Colonic mucosa (tissue), 4 donors: ENCODE measurements around the gene ZBTB17. TPM values are rescaled to one million over a fixed set of nuclear protein-coding genes. Genes with fewer than 3 reads are reported as not detected.
A peak's percentile ranks its signal among the peaks of the same experiment; 100 is the strongest.

Experiments
- DNase-seq: peaks from one replicate; pipeline ENCODE4 v3.0.0-alpha.2; 2020
- H3K27ac ChIP-seq: fragments of 200-600 bp; one replicate; pipeline ENCODE4 v1.8.0; 2021
- H3K27me3 ChIP-seq: fragments of 200-600 bp; one replicate; pipeline ENCODE4 v1.8.0; 2021
- H3K36me3 ChIP-seq: fragments of 200-600 bp; one replicate; pipeline ENCODE4 v1.8.0; 2021
- H3K4me1 ChIP-seq: fragments of 200-600 bp; one replicate; pipeline ENCODE4 v1.8.0; 2021; ENCODE audit warnings: mild to moderate bottlenecking
- H3K4me3 ChIP-seq: fragments of 200-600 bp; one replicate; pipeline ENCODE4 v1.8.0; 2021
- H3K9ac ChIP-seq, 2 donors: one replicate each; pipeline ENCODE4 v1.7.0; 2013; ENCODE audit warnings: control low read depth in 2 of 2, low read depth in 2 of 2, low read length in 2 of 2
- H3K9me3 ChIP-seq: fragments of 200-600 bp; one replicate; pipeline ENCODE4 v1.8.0; 2021
- intact Hi-C: fragments of 100-400 bp; cut with DNase I; formaldehyde crosslinking; loops from one replicate; pipeline ENCODE4 v1.14.1; 2022
- total RNA-seq, 2 donors: library from RNA; stranded (reverse); fragmentation: NEBNext Ultra II Directional in 1 of 2; extraction: Animal tissue kit (Norgen Biotek cat#: 25700) in 1 of 2; gene quantifications; one replicate each; pipeline ENCODE4 v1.2.1, GENCODE V29; 2021
- TF ChIP-seq, protein P1 (sequence below): fragments of 200-600 bp; IDR thresholded peaks from one replicate; pipeline ENCODE4 v1.8.0; 2022; ENCODE audit warnings: antibody characterized with exemption, mild to moderate bottlenecking
- donor health status: healthy.
- donor health status: DM: no; HTN: no; CAD: no.
- donor health status: DM: no; HTN: no; CAD: no.

ZBTB17 gene
- total RNA-seq, 2 donors from 2014 or later: 24.9 to 36.3 TPM

DNA sequence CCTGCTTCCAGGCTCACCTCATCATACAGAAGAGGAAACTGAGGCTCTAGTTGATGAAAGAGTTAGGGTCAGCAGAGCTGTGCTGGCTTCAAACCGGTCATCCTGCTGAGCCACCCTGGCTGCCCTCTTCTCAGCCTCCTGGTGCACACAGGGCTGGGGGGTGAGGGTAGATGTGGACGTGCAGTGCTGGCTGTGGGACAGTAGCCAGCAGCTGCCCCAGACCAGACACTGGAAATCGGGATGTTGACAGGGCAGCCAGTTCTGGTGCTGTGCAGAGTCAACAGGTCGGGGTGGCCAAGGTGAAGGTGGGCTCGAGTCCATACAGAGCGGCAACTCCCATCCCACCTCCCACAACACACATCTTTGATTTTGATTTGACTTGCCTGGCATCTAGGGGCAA, 44.4 kb upstream of the ZBTB17 start:
- H3K4me3 ChIP-seq: no peak overlapping the region
- H3K27ac ChIP-seq: no peak overlapping the region
- H3K9me3 ChIP-seq: no peaks in the 10 kb centered on the region
- DNase-seq: no peak
- H3K36me3 ChIP-seq: no peaks in the 10 kb centered on the region
- H3K27me3 ChIP-seq: no peaks in the 10 kb centered on the region
- intact Hi-C loops: no loop called here
- no peaks in the 10 kb centered on the region for H3K4me1 ChIP-seq
- no peak overlapping the region for H3K9ac ChIP-seq
- TF ChIP-seq, protein P1, sequence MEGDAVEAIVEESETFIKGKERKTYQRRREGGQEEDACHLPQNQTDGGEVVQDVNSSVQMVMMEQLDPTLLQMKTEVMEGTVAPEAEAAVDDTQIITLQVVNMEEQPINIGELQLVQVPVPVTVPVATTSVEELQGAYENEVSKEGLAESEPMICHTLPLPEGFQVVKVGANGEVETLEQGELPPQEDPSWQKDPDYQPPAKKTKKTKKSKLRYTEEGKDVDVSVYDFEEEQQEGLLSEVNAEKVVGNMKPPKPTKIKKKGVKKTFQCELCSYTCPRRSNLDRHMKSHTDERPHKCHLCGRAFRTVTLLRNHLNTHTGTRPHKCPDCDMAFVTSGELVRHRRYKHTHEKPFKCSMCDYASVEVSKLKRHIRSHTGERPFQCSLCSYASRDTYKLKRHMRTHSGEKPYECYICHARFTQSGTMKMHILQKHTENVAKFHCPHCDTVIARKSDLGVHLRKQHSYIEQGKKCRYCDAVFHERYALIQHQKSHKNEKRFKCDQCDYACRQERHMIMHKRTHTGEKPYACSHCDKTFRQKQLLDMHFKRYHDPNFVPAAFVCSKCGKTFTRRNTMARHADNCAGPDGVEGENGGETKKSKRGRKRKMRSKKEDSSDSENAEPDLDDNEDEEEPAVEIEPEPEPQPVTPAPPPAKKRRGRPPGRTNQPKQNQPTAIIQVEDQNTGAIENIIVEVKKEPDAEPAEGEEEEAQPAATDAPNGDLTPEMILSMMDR: no peak

DNA sequence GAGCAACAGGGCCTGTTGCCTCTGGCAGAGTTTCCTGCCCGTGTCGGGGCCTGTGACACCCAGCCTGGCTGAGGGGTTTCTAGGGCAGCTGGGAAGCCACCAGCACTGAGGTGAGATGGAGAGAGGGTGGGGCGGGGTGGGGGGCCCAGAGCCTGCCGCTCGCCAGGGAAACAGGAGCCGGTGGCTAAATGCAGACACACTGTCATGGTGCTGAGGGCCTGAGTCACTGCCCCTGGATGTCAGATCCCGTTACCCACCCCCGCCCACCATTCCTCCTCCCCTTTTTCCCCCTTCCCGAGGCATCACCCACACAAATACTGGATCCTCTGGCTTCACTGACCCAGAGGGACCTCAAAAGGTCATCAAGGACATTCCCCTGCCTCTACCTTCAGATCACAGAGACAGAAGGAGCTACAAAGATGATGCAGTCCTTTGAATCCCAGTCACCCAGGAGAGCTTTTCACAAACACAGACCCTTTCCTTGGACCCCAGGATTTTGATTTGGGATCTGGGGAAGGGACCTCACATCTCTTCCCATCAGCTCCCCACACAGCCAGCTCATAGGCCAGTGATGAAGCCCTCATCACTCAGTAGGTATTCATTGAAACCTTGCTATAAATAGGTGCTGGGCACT, 43.9 kb upstream of the ZBTB17 start:
- intact Hi-C loops: no loop called here
- Histone ChIP-seq H3K36me3 (no peaks in the 10 kb centered on the region), H3K9ac (no peak overlapping the region), H3K4me1 (no peaks in the 10 kb centered on the region), H3K4me3 (no peak overlapping the region), H3K9me3 (no peaks in the 10 kb centered on the region), H3K27ac (peak overlapping the region; percentile 12), H3K27me3 (no peaks in the 10 kb centered on the region)
- TF ChIP-seq, protein P1: no peak
- no peak for DNase-seq

DNA sequence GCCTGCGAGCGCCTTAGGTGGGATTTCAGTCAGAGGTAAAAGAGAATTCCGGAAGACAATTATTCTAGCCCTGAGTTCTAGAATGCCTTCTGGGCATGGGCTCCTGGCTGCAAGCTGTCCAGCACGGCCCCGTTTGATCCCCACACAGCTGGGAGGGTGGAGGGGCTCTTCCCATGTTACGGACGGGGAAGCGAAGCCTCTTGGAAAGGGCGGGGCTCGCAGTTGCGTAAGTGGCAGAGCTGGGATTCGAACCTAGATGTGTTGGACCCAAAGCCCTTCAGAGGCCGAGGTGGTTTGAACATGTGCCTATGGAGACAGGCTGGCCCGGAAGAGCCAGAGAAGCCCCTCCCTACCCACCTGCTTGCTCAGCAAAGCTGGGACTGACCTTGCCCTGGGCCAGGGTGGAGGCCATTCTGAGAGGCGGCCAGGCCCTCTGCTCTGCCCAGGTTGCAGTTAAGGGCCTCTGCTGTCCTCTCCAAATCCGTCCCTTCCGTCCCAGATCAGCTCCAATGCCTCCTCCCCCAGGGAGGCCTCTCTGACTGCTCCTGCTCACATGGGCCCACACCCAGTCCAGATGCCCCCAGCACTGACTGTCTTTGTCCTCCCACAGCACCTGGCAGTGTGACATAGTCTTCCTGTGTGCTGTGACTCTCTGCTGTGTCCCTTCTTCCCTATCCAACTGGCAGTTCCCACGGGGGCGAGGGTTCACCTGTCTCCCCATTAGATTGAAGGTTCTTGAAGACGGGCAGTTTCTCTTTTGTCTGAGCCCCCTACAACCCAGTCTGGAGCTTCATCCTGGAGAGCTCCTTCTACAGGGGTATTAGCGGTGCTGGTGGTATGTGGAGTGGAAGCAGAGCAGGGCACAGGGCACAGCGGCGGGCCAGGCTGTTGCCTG, 43.1 kb upstream of the ZBTB17 start:
- H3K36me3 ChIP-seq: no peaks in the 10 kb centered on the region
- H3K9me3 ChIP-seq: no peaks in the 10 kb centered on the region
- TF ChIP-seq, protein P1: no peak
- H3K9ac ChIP-seq: peak overlapping the region in 1 of 2 donors; percentile 35
- H3K4me3 ChIP-seq: no peak overlapping the region
- H3K27ac ChIP-seq: peak overlapping the region; percentile 46
- intact Hi-C loops: no loop called here
- no peaks in the 10 kb centered on the region for H3K27me3 ChIP-seq
- no peak for DNase-seq
- no peaks in the 10 kb centered on the region for H3K4me1 ChIP-seq

DNA sequence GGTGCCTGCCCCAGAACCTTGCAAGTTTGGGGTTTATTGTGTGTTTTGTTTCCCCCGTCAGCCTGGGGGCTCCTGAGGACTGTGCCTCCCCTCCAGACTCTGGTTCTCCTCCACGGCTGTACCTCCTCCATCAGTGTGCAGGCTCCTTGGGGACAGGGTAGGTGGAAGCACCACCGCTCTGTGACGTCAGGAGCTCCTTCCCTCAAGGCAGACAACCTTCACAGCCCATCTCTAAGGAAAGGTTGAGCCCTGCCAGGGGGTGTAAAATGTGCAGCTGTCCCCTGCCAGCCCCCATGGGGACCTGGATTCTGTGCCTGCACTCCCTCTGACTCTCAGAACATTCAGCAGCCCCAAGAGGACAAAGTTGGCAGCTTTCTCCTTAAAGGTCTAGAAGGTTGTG, 42.4 kb upstream of the ZBTB17 start:
- Histone ChIP-seq H3K4me1 (peaks cover 1% of the 10 kb centered on the region), H3K4me3 (no peak overlapping the region), H3K27me3 (no peaks in the 10 kb centered on the region), H3K36me3 (no peaks in the 10 kb centered on the region), H3K9me3 (no peaks in the 10 kb centered on the region), H3K27ac (peak overlapping the region; percentile 46), H3K9ac (peak overlapping the region in 1 of 2 donors; percentile 2)
- TF ChIP-seq, protein P1: no peak
- no peak for DNase-seq
- intact Hi-C loops: no loop called here

DNA sequence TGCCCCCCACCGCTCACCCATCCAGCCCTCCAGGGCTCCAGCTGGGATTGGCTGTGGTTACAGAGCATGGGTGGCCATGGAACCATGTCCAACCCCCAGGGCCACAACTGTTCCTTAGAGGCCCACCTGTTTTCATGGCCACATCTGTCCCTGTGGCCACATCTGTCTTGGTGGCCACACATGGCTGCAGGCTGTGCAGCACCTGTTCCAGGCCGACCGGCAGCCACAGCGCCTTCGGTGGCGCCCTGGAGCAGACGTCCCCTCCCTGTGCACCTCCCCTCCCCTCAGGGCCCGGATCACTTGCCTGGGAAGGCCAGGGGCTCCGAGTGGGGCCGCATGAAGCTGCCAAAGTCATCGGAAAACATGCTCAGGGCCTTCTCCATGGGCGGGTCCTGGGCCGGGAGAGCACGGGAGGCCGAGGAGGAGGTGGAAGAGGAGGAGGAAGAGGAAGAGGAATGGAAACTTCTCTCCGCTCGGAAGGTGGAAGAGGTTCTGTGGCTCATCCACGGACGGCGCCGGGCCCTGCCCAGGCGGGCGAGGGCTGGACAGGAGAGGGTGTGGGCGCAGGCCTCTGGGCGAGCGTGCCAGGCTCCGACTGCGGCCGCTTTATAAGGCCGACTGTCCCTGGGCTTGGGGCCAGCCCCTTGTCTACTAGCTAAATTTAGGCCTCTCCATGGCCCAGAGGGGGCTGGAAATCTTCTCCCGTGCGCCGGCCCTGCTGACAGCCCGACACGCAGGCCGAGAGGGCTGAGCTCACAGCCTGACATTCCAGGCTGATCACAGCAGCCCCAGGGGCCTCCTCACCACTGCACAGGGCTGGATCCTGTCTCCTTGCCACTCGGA, 41.8 kb upstream of the ZBTB17 start, which contains the start of gene HSPB7:
HSPB7 (minus strand) TSS at position 583 of the 843 bp plus-strand sequence; CDS start at position 503, 80 bp downstream.
- intact Hi-C loops: no loop called here
- peaks cover 4% of the 10 kb centered on the region for H3K4me1 ChIP-seq
- peak within 1 kb of the TSS; percentile 34 to 35 for H3K9ac ChIP-seq
- DNase-seq: peak; percentile 50
- H3K27ac ChIP-seq: peak within 1 kb of the TSS; percentile 46
- H3K27me3 ChIP-seq: no peaks in the 10 kb centered on the region
- TF ChIP-seq, protein P1: no peak
- H3K4me3 ChIP-seq: no peak within 1 kb of the TSS
- H3K36me3 ChIP-seq: no peaks in the 10 kb centered on the region
- no peaks in the 10 kb centered on the region for H3K9me3 ChIP-seq
